Activated CD8-positive, alpha-beta memory T cell treated with anti-CD3 and anti-CD28 coated beads for 36 hours (primary cell): ENCODE measurements around the gene SDHAF2. TPM values are rescaled to one million over a fixed set of nuclear protein-coding genes. Genes with fewer than 3 reads are reported as not detected.

Experiments used
- CTCF ChIA-PET: fragments of 350-600 bp; sonication (Branson Sonifier 250); formaldehyde crosslinking; loops from one replicate; lab custom pipeline; 2021; ENCODE audit warnings: antibody characterized with exemption; lab: Charles Lee
- POLR2A ChIA-PET: fragments of 350-600 bp; sonication (Branson Sonifier 250); formaldehyde crosslinking; loops from one replicate; lab custom pipeline; 2021; ENCODE audit warnings: antibody characterized with exemption; lab: Charles Lee
- total RNA-seq, 2 experiments: library from RNA; stranded (reverse); gene quantifications; one replicate each; pipeline ENCODE4 v1.2.3, GENCODE V29; 2021

The SDHAF2 gene
- total RNA-seq, 2 experiments from 2014 or later = 44.6 to 45.4 TPM

DNA sequence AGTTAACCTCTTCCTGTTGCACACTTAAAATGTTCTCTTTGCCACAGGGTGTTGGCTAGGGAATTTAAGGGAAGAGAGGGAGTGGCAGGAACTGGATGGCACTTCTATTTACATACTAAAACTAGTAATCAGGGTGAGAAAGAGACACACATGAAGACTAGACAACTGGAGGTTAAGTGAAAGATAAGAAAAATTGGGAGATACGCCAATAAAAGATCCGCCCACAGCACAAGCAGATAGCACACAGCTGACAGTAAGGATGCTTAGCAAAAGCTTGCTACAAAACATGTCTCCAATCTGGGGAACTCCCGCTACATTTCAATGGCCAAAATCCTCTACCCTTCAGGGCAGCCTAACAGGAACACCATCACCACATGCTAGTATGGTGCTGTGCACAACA, 13.0 kb upstream of the SDHAF2 start:
- ChIA-PET POLR2A (no interaction called here), CTCF (interaction anchor here (1.1 kb wide), 1 partner anchor 81 kb away, joined by 3 read pairs; no protein-coding TSS in a partner anchor)

DNA sequence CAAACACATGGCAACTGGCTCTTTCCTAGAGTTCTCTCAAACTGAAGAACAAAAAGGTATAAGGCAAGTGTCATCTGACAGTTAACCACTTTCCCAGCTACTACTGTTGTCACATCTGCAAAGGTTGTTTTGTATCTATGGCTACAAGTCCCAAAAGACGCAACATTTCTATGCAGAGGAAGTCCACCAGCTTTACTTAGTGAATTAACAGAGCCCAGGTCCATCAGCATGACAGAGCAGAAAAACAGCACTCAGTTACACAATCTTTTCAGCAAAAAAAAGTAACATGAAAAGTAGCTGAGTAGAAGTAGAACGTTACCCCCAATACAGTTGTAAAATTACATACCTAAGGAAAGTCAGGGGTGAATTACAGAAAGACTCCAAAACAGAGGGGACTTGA, 12.3 kb upstream of the SDHAF2 start:
- CTCF ChIA-PET = interaction anchor here (1.1 kb wide), 2 partner anchors 12 to 82 kb away, joined by 3 read pairs; partner anchors contain the start of genes CPSF7 and SDHAF2
- POLR2A ChIA-PET = no interaction called here

DNA sequence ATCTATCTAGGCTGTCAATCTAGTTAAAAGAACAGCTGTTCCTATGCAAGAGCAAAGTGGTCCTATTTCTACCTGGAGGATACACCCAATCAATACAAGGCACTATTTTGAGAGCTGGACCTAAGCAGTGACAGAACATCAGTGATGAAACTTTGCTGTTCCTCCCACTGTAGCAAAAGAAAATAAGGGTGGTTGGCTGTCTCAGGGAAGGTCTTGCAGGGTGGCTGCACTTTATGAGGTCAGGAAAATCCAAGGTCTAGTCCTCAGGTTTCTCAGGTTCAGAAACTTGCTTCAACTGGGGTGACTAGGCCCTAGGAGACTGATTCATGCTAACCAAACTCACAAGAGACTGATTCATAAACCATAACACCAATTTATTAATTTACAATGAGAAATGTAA, 11.8 kb upstream of the SDHAF2 start:
- POLR2A ChIA-PET = interaction anchor here (0.6 kb wide), 1 partner anchor 471 kb away, joined by 3 read pairs; no protein-coding TSS in a partner anchor
- CTCF ChIA-PET = interaction anchor here (1.1 kb wide), 1 partner anchor 11 kb away, joined by 3 read pairs; the partner anchor contains the start of genes CPSF7 and SDHAF2

DNA sequence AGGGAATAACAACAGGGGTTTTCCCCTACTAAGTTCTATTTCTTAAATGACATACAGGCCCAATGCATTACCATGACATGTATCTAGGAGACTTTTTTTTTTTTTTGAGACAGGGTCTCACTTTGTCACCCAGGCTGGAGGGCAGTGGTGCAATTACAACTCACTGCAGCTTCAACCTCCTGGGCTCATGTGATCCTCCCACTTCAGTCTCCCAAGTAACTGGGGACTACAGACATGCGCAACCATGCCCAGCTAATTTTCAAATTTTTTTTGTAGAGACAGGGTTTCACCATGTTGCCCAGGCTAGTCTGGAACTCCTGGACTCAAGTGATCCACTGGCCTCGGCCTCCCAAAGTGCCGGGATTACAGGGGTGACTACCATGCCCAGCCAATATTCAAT, 7.7 kb upstream of the SDHAF2 start:
- ChIA-PET CTCF (interaction anchor here (0.7 kb wide), 1 partner anchor 228 kb away, joined by 3 read pairs; no protein-coding TSS in a partner anchor), POLR2A (interaction anchor here (0.6 to 0.7 kb wide), 2 partner anchors 57 to 112 kb away, joined by 5 to 8 read pairs; no protein-coding TSS in a partner anchor)

DNA sequence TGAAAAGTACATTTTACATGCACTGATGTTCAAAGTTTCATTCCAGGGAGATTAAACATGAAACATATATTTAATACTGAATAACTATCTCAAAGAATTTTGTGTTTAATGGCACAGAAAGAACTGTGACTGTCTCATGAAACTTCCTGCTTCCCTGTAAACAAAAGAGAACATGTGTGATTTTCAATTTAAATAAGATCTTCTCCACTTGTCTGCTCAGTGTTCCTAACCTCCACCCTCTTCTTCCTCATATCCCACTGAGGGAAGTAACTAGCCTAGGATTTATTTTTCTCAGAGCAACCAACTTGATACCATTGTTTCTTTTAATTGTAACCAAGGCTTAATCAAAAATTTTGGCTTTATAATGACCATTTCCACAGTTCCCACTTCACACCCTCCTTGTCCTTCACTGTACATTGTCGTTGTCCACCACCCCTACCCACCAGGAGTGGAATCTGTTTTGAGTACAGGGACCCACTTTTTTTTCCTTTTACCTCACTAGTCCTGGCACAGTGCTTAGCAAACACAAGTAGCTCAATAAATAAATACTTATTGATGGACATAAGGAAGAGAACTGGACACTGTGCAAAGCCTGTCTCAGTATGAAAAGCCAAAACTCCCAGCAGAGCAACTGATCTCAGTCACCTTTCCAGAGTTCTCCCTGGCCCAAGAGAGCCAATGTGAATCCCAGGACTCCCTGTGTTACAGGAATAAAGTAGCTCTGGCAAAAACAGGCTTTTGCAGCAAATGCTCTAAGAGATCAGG, 4.4 kb upstream of the SDHAF2 start:
- ChIA-PET CTCF (interaction anchor here (1.3 to 1.8 kb wide), 2 partner anchors 10 to 20 kb away, joined by 7 read pairs; no protein-coding TSS in a partner anchor), POLR2A (no interaction called here)

DNA sequence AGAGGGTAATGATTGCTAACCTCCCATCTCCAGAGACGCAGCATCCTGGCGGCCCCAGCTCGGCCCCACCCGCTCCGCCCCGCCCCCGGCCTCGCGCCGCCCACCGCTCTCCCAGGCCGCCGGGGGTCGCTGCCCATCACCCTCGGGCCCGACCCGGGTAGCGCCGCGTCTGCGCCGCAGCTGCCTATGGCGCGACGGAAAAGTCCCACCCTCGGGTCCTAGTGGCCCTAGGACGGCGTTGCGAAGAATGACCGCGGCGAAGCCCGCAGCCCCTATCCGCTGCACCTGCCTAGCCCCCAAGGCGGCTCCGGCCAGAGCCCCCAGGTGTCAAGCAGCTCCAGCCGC, 606 bp upstream of the SDHAF2 start:
- ChIA-PET CTCF (interaction anchor here (0.7 to 2.5 kb wide), 9 partner anchors 11 to 93 kb away, joined by 3 to 12 read pairs (median 3); no protein-coding TSS in a partner anchor), POLR2A (interaction anchor here (0.6 to 2.6 kb wide), 7 partner anchors 18 to 455 kb away, joined by 3 to 10 read pairs (median 4); partner anchors contain the start of genes CYB561A3, DDB1, TKFC and TMEM138)

DNA sequence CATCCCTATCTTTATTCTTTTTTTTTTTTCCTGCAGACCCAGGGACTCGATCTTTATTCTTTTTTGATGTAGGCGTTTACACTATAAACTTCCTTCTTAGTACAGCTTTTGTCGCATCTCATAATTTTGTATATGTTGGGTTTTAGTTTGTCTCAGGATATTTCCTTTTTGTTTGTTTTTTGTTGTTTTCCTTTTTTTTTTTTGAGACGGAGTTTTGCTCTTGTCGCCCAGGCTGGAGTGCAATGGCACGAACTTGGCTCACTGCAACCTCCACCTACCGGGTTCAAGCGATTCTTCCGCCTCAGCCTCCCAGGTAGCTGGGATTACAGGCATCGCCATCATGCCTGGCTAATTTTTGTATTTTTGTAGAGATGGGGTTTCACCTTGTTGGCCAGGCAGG, 915 bp downstream of the SDHAF2 start:
- CTCF ChIA-PET = interaction anchor here (2.5 kb wide), 1 partner anchor 16 kb away, joined by 12 read pairs; no protein-coding TSS in a partner anchor
- POLR2A ChIA-PET = interaction anchor here (2.6 kb wide), 1 partner anchor 69 kb away, joined by 10 read pairs; the partner anchor contains the start of genes CYB561A3 and TMEM138

DNA sequence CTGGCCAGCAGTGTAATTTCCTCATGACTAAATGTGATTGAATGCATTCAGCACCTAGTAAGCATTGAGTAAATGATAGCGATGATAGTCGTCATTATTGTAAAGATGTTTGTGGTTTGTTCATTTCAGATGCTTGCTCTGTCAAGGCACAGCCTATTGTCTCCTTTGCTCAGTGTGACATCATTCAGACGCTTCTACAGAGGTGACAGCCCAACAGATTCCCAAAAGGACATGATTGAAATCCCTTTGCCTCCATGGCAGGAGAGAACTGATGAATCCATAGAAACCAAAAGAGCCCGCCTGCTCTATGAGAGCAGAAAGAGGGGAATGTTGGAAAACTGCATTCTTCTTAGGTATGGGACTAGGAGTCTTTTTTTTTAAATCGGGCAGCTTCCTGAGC, 7.6 kb downstream of the SDHAF2 start:
- CTCF ChIA-PET = no interaction called here
- POLR2A ChIA-PET = no interaction called here

DNA sequence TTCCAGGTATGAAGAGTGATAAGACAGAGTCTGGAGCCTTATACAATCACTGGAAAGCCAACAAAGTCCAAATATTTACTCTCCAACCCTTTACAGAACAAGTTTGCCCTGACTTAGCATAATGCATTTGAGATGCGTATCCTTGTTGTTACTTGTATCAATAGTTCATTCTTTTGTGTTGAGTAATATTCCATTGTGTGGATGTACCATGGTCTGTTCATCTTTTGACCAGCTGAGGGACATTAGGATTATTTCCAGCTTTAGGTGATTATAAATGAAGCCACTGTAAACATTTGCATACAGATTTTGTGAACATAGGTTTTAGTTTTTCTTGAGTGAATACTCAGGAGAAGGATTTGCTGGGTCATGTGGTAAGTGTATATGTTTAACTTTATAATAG, 9.7 kb downstream of the SDHAF2 start:
- ChIA-PET CTCF (interaction anchor here (1.6 kb wide), 1 partner anchor 35 kb away, joined by 3 read pairs; no protein-coding TSS in a partner anchor), POLR2A (interaction anchor here (0.6 kb wide), 1 partner anchor 290 kb away, joined by 3 read pairs; no protein-coding TSS in a partner anchor)

DNA sequence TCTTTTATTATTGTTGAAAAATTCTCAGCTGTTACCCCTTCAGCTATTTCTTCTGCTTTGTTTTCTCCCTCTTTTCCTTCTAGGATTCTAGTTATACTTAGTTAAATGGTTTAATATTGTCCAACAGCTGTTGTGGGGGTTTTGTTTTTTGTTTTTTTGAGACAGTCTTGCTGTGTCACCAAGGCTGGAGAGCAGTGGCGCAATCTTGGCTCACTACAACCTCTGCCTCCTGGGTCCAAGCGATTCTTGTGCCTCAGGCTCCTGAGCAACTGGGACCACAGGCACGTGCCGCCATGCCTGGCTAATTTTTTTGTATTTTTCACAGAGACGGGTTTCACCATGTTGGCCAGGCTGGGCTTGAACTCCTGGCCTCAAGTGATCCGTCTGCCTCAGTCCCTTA, 12.7 kb downstream of the SDHAF2 start:
- CTCF ChIA-PET = no interaction called here
- POLR2A ChIA-PET = no interaction called here

DNA sequence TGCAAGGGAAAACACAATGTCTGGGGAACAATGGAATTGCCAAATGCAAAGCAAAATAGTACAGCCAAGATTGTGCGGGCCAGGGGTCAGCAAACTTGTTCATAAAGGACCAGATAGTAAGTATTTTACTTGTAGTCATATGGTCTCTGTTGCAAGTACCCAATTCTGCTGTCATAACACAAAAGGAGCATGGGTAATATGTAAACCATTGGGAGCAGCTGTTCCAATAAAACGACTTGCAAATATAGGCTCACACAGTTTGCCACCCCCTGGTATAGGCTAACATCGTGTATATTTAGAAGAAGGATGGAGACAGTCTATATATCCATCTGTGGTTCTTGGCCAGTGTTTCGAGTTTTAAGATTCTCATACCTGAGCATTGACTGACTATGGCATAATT, 15.6 kb downstream of the SDHAF2 start:
- CTCF ChIA-PET = interaction anchor here (0.9 to 6.1 kb wide), 11 partner anchors 10 to 193 kb away, joined by 3 to 43 read pairs (median 7); partner anchors contain the start of genes CPSF7, LRRC10B and SDHAF2
- POLR2A ChIA-PET = no interaction called here

DNA sequence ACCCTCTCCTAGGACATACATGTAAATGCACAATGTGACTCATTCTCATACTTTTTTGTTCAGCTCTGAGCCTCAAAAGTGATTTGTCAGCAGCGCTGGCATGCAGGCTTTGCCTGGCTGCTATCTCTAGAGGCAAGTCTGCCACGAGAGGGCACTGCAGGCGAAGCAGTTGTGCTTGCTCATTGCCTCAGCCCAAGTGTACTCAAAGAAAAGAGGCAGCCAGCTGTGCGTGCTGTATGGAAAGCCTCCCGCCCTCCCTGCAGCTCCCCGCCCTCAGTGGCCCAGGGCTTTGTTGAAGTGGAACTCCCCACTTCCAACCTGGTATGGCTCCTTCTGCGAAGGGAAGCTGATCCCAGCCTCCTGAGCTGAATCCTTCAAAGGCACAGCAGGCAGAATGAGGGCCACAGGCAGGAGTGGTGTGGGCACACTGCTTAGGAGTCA, 16.3 kb downstream of the SDHAF2 start:
- ChIA-PET POLR2A (interaction anchor here (1.2 kb wide), 1 partner anchor 16 kb away, joined by 3 read pairs; the partner anchor contains the start of genes CPSF7 and SDHAF2), CTCF (interaction anchor here (0.9 to 6.1 kb wide), 13 partner anchors 11 to 192 kb away, joined by 3 to 43 read pairs (median 7); partner anchors contain the start of genes CPSF7, LRRC10B and SDHAF2)

DNA sequence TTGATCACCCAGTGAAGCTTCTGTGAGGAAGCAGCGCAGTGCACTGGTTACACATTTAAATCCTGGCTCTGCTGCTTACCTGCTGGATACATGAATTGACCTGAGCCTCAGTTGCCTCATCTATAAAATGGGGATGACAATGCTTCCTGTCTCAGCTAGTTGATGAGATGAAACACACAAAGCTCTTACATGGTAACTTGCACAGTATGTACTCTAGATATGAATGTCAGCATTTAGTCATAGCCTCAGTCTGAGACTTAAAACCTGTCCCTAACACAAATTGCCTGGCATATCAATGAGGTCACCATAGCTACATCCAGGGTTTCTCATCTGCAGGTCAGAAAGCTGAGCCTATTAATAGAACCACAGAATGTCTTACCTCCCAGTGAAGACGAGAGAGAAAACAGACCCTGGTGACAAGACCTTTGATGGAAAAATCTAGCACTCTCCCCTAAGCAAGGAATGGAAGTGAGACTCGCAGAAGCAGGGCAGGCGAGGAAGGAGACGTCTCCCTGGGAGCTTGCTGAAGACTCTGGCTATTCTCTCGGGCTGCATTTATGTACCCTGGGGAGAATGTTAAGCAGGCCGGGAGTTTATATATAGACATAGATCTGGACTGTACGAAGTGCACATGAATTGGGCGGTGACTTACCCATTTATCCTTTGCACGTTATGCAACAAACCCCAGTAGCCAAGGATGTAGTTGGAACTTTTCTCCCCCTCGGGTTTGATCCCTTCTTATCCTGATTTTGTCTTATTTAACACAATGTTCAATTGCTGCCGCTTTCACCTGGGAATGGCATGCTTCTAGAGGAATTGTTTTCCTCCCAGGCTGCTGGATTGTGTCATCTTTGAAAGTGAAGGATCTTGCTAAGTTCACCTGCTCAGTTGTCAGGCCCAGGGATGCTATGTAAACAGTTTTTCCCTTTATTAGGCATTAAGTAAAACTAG, 18.0 kb downstream of the SDHAF2 start:
- ChIA-PET CTCF (interaction anchor here (0.6 to 6.1 kb wide), 9 partner anchors 9 to 978 kb away, joined by 3 to 43 read pairs (median 5); partner anchors contain the start of gene LRRC10B), POLR2A (interaction anchor here (1.2 kb wide), 1 partner anchor 18 kb away, joined by 3 read pairs; the partner anchor contains the start of genes CPSF7 and SDHAF2)

DNA sequence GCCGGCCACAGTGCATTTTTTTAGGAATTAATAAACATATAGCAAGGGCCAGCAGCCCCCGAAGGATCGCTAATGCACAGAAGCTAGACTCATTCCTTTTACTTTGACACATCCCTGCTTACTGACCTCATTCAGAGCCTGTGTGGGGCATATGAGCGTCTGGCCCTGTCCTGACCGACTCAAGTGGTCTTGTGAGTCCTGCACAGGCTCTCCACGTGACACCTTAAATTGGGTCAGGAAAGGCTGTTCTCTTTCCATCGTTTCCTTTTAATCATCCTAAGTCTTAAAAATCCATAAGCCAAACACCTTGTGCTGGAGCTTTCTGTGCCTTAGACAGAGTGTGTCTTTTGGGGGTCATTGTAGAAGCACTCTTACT, 18.6 kb downstream of the SDHAF2 start:
- POLR2A ChIA-PET = no interaction called here
- CTCF ChIA-PET = interaction anchor here (1.3 to 6.1 kb wide), 2 partner anchors 65 to 68 kb away, joined by 5 to 43 read pairs; no protein-coding TSS in a partner anchor

DNA sequence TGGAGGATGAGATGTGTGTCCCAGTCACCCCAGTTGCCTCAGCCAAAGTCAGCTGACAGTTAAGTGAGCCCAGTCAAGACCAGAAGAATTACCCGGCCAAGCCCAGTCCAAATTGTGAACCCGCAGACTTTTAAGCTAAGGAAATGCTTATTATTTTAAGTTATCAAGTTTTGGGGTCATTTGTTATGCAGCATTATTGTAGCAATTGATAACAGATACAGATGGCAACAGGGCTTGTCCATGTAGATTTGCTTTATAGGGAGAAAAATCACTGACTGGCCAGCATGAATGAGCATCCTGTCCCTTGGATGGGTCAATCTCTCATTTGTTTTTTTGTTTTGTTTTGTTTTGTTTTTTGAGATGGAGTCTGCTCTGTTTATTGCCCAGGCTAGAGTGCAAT, 22.9 kb downstream of the SDHAF2 start:
- CTCF ChIA-PET = interaction anchor here (0.5 kb wide), 1 partner anchor 541 kb away, joined by 3 read pairs; no protein-coding TSS in a partner anchor
- POLR2A ChIA-PET = no interaction called here

DNA sequence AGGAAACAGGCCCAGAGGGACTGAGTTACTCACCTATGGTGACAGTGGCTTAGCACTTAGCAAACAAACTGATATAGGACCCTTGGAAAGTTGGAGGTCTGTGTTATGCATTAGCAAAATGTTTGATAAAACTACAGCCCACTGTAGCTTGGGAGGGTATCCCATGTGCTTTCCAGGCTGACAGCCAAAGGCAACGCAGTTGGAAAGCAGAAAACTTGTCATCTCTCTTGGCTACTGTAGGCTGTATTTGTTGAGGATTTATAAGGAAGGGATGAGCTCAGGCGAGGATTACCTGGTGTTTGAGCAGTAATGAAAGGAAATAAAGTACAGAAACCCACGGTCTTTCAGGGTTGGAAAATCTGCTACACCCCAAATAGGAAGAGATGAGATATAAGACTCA, 23.8 kb downstream of the SDHAF2 start:
- ChIA-PET POLR2A (no interaction called here), CTCF (no interaction called here)

DNA sequence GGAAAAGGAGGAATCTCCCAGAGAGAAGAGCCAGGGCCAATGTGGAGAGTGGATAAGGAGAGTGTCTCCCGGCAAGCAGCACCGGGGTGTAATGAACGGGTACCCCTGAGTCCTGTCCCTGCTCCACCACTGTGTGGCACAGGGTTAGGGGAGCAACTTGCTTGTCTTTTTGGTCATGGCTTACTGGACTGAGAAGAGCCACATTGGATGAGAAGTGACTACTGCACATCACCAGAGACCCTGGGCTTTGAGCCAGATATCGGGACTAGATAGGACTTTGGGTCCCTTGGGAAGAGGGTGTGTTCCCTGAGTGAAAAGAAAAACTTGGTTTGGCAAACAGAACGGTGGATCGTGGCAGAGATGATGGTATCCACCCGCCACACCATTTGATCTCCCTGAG, 24.6 kb downstream of the SDHAF2 start:
- POLR2A ChIA-PET = no interaction called here
- CTCF ChIA-PET = no interaction called here

DNA sequence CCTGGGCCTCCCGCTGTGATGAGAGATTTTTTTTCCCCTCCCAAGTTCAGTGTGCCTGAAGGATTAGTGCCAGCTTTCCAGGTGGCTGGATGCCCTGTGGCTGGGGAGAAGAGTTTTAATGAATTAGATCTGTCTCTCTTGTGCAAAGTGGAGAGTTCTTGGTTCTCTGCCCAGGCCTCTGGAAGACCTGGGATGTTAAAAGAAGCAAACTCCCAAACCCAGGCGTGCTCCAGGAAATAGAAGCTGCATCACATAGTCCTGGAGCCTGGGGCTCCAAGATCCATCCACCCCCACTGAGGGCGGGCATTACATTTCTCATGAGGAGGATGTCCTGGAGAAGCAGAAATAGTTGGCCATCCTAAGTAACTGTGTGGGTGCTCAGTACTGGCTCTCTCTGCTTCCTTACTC, 30.6 kb downstream of the SDHAF2 start:
- POLR2A ChIA-PET = interaction anchor here (0.7 kb wide), 1 partner anchor 664 kb away, joined by 3 read pairs; no protein-coding TSS in a partner anchor
- CTCF ChIA-PET = no interaction called here
